ENCODE data around the gene NUF2. TPM values are rescaled to one million over a fixed set of nuclear protein-coding genes. Genes with fewer than 3 reads are reported as not detected.

NUF2 gene
- total and polyA plus RNA-seq, 2 donors from 2014 or later, result 0.28 to 1.2 TPM

DNA sequence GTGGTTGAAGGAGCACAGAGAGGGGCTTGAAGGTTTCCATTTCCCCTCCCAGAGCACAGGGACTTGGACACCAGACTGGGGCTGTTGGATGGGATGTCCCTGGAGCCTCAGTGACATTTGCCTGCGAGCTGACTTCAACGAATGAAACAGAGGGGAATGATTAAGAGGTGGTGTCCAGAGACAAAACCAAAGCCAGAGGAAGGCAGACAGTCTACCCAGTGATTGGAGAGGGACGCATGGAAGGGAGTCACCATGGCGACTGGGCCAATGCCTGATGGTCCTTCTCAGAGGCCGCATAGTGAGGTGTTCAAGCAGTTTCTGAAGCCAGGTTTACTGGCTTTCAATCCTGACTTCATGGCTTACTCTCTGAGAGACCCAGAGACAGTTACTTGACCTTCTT is 77.2 kb downstream of the NUF2 start:
- intact Hi-C loops (cut with DNase I), result no loop called here
- no peak for FAIRE-seq

DNA sequence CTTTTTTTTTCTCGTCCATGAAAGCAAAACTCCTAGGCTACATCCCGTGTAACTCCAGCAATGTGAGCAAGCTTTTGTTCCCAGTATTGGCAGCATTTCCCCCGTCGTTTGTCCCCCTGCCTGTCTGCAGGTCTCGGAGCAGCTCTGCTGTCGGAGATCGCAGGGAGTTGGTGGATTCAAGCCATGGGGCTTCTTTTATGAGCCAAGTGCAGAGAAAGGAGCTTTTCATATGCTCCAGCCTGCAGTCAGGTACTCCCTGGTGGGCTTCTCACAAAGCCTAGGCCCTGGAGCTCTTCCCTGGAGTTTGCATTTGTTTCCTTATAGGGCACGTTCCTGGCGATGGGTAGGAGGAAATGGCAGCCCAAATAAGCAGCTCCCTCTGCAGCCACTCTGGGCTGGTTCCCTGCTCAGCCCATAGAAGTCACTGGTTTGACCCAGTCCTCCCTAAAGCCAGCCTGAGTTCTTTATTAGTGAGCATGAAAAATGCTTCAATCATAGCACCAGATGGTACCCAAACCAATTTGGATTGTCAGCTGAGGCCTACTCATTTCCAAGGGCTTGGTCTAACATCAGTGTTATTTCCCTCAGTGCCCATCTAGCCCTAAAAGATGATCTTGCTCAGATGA is 78.3 kb downstream of the NUF2 start:
- DNase-seq, result no peak
- Histone ChIP-seq H3K4me3 (ENCODE audit: low read length in 3 of 3) (no peak overlapping the region), H3K9ac (ENCODE audit: low read length in 3 of 3) (no peak overlapping the region), H3K36me3 (ENCODE audit: control insufficient read depth in 2 of 3, insufficient read depth in 3 of 3, low read length in 3 of 3) (no peaks in the 10 kb centered on the region), H3K27me3 (ENCODE audit: control insufficient read depth, insufficient read depth, low read length) (no peaks in the 10 kb centered on the region), H3K4me1 (ENCODE audit: control insufficient read depth in 2 of 3, insufficient read depth in 2 of 3, low read depth in 1 of 3, low read length in 3 of 3) (peaks cover 0 to 4% (median 0%) of the 10 kb centered on the region in 3 donors), H3K9me3 (ENCODE audit: control insufficient read depth in 2 of 3, insufficient read depth in 1 of 3, low read length in 3 of 3) (no peaks in the 10 kb centered on the region), H3K27ac (ENCODE audit: low read depth in 2 of 2, low read length in 2 of 2) (no peak overlapping the region)
- TF ChIP-seq, protein P1, sequence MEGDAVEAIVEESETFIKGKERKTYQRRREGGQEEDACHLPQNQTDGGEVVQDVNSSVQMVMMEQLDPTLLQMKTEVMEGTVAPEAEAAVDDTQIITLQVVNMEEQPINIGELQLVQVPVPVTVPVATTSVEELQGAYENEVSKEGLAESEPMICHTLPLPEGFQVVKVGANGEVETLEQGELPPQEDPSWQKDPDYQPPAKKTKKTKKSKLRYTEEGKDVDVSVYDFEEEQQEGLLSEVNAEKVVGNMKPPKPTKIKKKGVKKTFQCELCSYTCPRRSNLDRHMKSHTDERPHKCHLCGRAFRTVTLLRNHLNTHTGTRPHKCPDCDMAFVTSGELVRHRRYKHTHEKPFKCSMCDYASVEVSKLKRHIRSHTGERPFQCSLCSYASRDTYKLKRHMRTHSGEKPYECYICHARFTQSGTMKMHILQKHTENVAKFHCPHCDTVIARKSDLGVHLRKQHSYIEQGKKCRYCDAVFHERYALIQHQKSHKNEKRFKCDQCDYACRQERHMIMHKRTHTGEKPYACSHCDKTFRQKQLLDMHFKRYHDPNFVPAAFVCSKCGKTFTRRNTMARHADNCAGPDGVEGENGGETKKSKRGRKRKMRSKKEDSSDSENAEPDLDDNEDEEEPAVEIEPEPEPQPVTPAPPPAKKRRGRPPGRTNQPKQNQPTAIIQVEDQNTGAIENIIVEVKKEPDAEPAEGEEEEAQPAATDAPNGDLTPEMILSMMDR (IDR thresholded peaks at IDR 0.05; ENCODE audit: borderline replicate concordance, extremely low read depth, insufficient read depth), result no peak
- no peak for FAIRE-seq
- intact Hi-C loops (cut with DNase I), result no loop called here

More for the DNA sequence above, 77.2 kb downstream of the NUF2 start:
- DNase-seq, result no peak
- Histone ChIP-seq H3K27ac (ENCODE audit: low read depth in 2 of 2, low read length in 2 of 2) (no peak overlapping the region), H3K4me1 (ENCODE audit: control insufficient read depth in 2 of 3, insufficient read depth in 2 of 3, low read depth in 1 of 3, low read length in 3 of 3) (peaks cover 0 to 4% (median 0%) of the 10 kb centered on the region in 3 donors), H3K27me3 (ENCODE audit: control insufficient read depth, insufficient read depth, low read length) (no peaks in the 10 kb centered on the region), H3K4me3 (ENCODE audit: low read length in 3 of 3) (no peak overlapping the region), H3K9ac (ENCODE audit: low read length in 3 of 3) (no peak overlapping the region), H3K36me3 (ENCODE audit: control insufficient read depth in 2 of 3, insufficient read depth in 3 of 3, low read length in 3 of 3) (no peaks in the 10 kb centered on the region), H3K9me3 (ENCODE audit: control insufficient read depth in 2 of 3, insufficient read depth in 1 of 3, low read length in 3 of 3) (no peaks in the 10 kb centered on the region)
- TF ChIP-seq, protein P1 (IDR thresholded peaks at IDR 0.05; ENCODE audit: borderline replicate concordance, extremely low read depth, insufficient read depth), result no peak

DNA sequence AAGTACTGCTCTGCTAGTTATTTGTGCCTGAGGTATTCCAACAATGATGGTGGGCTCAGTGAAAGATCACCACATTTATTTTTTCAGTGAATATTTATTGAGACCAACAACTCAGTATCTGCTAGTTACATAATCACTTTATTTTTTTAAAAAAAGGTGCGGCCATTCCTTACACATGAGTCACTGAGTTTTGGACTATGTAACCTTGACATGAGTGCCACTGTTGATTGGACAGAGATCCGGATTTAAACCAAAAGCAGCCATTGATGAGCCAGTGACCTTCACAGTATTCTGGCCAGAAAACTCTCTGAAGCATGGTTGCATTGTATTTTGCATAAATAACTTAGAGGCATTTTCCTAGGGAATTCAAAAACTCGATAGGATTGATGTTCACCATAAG is 79.5 kb downstream of the NUF2 start:
- H3K36me3 ChIP-seq (ENCODE audit: control insufficient read depth in 2 of 3, insufficient read depth in 3 of 3, low read length in 3 of 3), result no peaks in the 10 kb centered on the region
- no peak overlapping the region for H3K27ac ChIP-seq (ENCODE audit: low read depth in 2 of 2, low read length in 2 of 2)
- no peak overlapping the region for H3K9ac ChIP-seq (ENCODE audit: low read length in 3 of 3)
- DNase-seq (no peak), FAIRE-seq (no peak)
- H3K9me3 ChIP-seq (ENCODE audit: control insufficient read depth in 2 of 3, insufficient read depth in 1 of 3, low read length in 3 of 3), result no peaks in the 10 kb centered on the region
- no peaks in the 10 kb centered on the region for H3K27me3 ChIP-seq (ENCODE audit: control insufficient read depth, insufficient read depth, low read length)
- no peak overlapping the region for H3K4me3 ChIP-seq (ENCODE audit: low read length in 3 of 3)
- TF ChIP-seq, protein P1 (IDR thresholded peaks at IDR 0.05; ENCODE audit: borderline replicate concordance, extremely low read depth, insufficient read depth), result no peak
- no peaks in the 10 kb centered on the region for H3K4me1 ChIP-seq (ENCODE audit: control insufficient read depth in 2 of 3, insufficient read depth in 2 of 3, low read depth in 1 of 3, low read length in 3 of 3)
- intact Hi-C loops (cut with DNase I), result no loop called here

Other genes starting within 250 kb of the NUF2 start
- 359 TPM for gene RGS5, start 119.0 kb upstream of the NUF2 start, total RNA-seq
- 60.5 TPM for gene RGS5, start 119.0 kb upstream of the NUF2 start, polyA plus RNA-seq (ENCODE audit: insufficient read depth, low read depth, low replicate concordance)

Data from kidney (tissue), 14 donors.